ENCODE data around the gene CHI3L1.

The CHI3L1 gene

DNA sequence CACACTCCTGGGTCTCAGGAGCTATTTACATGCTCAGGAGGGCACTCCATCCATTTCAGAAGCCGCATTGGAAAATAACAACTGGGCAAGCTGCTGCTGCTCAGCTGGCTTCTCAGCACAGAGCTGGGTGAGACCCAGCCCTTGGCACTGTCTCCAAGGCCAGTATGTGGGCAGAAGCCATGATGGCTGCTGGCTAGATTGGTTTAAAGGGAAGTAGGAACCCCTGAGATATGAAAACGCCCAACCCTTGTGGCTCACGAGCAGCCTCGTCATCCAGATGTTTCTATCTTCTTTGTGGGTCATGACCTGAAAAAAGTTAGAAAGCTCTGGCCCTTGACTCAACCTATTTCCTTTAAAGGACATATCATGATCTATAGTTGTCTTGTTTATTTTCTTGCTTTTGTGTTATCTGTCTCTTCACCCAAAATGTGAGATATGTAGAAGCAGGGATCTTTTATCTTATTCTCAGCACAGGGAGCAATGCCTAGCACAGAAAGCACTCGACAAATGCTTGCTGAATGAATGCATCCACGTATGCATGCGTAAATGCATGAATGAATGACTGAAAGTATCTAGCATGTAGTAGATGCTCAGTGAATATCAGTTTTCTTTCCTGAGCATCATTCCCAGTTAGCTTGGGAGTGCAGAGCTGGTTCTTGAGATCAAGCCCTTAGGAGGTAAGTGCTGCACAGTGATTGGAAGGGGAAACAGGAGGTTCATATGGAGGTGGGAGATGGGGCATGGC, 22.4 kb downstream of the CHI3L1 start:
- H3K4me3 ChIP-seq (ENCODE audit: low read depth, low read length): no peak overlapping the region
- TF ChIP-seq, protein P1, sequence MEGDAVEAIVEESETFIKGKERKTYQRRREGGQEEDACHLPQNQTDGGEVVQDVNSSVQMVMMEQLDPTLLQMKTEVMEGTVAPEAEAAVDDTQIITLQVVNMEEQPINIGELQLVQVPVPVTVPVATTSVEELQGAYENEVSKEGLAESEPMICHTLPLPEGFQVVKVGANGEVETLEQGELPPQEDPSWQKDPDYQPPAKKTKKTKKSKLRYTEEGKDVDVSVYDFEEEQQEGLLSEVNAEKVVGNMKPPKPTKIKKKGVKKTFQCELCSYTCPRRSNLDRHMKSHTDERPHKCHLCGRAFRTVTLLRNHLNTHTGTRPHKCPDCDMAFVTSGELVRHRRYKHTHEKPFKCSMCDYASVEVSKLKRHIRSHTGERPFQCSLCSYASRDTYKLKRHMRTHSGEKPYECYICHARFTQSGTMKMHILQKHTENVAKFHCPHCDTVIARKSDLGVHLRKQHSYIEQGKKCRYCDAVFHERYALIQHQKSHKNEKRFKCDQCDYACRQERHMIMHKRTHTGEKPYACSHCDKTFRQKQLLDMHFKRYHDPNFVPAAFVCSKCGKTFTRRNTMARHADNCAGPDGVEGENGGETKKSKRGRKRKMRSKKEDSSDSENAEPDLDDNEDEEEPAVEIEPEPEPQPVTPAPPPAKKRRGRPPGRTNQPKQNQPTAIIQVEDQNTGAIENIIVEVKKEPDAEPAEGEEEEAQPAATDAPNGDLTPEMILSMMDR (IDR thresholded peaks at IDR 0.05; ENCODE audit: low read depth, low read length): no peak

DNA sequence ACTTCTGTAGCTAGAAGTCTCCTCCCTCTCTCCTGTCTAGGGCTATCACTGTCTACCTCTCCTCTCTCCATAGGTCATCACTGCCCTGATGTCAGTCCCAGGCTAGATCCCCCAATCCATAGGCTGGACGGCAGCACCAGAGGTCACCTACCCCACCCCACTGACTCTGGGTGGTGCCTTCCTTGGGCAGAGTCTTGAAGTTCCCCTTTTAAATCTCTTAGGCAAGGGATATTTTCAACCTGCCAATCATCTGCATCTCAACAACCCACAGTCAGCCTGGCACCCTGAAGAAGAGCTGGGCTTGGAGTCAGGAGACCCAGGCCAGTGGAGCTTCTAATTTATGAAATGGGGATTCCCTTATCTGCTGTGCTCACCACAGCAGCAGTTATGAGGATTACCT, 24.1 kb downstream of the CHI3L1 start:
- TF ChIP-seq, protein P1 (IDR thresholded peaks at IDR 0.05; ENCODE audit: low read depth, low read length): no peak

DNA sequence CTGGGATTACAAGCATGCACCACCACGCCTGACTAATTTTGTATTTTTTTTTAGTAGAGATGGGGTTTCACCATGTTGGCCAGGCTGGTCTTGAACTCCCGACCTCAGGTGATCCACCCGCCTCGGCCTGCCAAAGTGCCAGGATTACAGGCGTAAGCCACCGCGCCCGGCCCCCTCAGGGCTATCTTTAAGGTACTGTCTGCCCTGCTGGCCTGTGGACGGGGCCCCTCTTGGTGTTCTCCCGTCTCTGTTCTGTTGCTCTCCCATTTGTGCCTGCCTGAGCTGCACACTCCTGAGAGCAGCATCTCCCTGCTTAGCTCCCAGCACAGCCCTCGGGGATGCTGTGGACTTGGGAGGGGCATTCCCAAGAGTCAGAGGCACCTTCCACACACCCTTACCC, 24.8 kb downstream of the CHI3L1 start:
- TF ChIP-seq, protein P1 (IDR thresholded peaks at IDR 0.05; ENCODE audit: low read depth, low read length): no peak
- H3K4me3 ChIP-seq (ENCODE audit: low read depth, low read length): no peak overlapping the region

More for the DNA sequence above, 24.1 kb downstream of the CHI3L1 start:
- no peak overlapping the region for H3K4me3 ChIP-seq (ENCODE audit: low read depth, low read length)

DNA sequence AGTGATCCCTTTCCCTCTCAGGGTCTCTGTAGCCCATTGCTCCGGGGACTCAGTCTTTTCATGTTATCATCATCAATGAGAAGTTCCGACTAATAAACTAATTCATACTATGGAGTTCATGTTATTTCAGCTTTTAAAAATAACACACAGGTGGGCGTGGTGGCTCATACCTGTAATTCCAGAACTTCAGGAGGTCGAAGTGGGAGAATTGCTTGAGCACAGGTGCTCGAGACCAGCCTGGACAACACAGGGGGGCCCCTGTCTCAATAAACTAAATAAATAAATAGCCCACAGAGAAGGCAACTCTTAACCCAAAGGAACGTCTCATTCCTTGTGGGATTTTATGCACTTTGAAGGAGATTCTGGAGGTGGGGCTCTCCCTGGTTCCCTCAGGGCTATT, 25.3 kb downstream of the CHI3L1 start:
- no peak overlapping the region for H3K4me3 ChIP-seq (ENCODE audit: low read depth, low read length)
- TF ChIP-seq, protein P1 (IDR thresholded peaks at IDR 0.05; ENCODE audit: low read depth, low read length): no peak

DNA sequence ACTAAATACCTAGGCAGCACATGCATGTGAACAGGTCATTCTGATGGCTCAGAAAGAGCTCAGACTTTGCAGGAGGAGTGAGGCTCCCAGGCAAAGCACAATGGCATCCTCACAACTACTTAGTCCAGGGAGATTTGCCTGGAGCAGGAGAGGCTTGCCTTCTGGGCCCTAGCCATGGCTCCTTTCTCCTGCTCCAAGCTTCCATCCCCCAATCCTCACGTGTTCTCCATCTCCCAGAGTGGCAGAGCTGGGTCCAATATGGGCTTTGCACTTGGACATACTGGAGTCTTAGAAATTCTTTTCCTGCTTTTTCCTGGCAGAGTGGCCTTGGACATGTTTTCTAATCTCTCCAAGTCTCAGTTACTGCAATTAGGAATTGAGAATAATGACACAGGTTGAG, 26.7 kb downstream of the CHI3L1 start:
- TF ChIP-seq, protein P1 (IDR thresholded peaks at IDR 0.05; ENCODE audit: low read depth, low read length): no peak
- no peak overlapping the region for H3K4me3 ChIP-seq (ENCODE audit: low read depth, low read length)

DNA sequence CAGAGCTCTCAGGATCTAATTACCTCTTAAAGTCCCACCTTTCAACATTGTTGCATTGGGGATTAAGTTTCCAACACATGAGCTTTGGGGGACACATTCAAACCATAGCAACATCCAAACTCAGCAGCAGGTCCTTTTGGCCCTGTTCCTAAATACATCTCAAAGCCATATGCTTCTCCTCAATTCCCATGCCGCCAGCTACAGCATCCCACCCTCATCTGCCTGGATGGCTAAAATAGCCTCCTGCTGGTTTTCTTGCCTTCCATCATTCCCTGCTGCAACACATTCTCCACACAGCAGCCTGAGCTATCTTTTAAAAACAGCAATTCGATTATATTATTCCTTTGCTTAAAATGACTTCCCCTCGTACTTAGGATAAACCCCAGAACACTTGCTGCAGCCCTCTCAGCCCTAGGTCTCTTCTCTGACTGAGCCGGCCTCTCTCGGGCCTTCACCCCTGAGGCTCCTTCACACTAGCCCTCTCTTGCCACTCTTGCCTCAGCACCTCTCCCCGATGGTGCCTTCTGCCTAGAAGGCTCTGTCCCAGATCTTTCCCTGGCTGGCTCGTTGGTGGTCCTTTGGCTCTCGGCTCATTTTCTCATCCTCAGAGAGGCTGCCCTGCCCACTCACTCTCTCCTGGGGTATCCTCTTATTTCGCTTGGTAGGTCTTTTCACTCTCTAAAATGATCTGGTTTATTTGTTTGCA, 27.4 kb downstream of the CHI3L1 start:
- no peak overlapping the region for H3K4me3 ChIP-seq (ENCODE audit: low read depth, low read length)
- TF ChIP-seq, protein P1 (IDR thresholded peaks at IDR 0.05; ENCODE audit: low read depth, low read length): no peak

DNA sequence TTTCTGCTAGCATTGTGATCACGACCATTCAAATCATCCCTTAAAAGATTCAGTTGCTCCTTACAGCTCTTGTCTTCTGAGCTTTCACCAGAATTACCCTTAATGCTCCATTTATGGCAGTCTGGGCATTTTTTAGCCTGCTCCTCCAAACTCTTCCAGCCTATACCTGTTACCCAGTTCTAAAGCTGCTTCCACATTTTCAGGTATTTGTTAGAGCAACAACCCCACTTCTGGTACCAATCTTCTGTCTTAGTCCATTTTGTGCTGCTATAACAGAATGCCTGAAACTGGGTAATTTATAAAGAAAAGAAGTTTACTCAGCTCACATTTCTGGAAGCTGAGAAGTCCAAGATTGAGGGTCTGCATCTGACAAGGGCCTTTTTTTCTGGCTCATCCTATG, 28.1 kb downstream of the CHI3L1 start:
- TF ChIP-seq, protein P1 (IDR thresholded peaks at IDR 0.05; ENCODE audit: low read depth, low read length): no peak

More for the DNA sequence above, 28.1 kb downstream of the CHI3L1 start:
- no peak overlapping the region for H3K4me3 ChIP-seq (ENCODE audit: low read depth, low read length)

All from WI38 (cell line).